Stimulated activated naive CD8-positive, alpha-beta T cell treated with anti-CD3 and anti-CD28 coated beads, Interleukin-15, Interleukin-2, amounts not matched to agents 100 ng/mL and 50 ng/mL, for 24 hours (primary cell): ENCODE results near the gene CENPS.
"Not testable (repeated sequence)": the region's sequence is repeated elsewhere in the genome, so short reads cannot be mapped to it uniquely, and the experiment has no call there.

Experiments
- H3K27ac Mint-ChIP-seq: one replicate; pipeline ENCODE4 v1.8.0; 2021; ENCODE audit warnings: mild to moderate bottlenecking, mixed read lengths
- H3K27me3 Mint-ChIP-seq: one replicate; pipeline ENCODE4 v1.8.0; 2021; ENCODE audit warnings: mixed read lengths
- H3K36me3 Mint-ChIP-seq: one replicate; pipeline ENCODE4 v1.8.0; 2021; ENCODE audit warnings: low read depth, mixed read lengths
- H3K4me1 Mint-ChIP-seq: one replicate; pipeline ENCODE4 v1.8.0; 2021; ENCODE audit warnings: low read depth, mixed read lengths
- H3K4me3 Mint-ChIP-seq: one replicate; pipeline ENCODE4 v1.8.0; 2021; ENCODE audit warnings: mild to moderate bottlenecking, mixed read lengths
- H3K9me3 Mint-ChIP-seq: one replicate; pipeline ENCODE4 v1.8.0; 2021; ENCODE audit warnings: mixed read lengths

CENPS gene

DNA sequence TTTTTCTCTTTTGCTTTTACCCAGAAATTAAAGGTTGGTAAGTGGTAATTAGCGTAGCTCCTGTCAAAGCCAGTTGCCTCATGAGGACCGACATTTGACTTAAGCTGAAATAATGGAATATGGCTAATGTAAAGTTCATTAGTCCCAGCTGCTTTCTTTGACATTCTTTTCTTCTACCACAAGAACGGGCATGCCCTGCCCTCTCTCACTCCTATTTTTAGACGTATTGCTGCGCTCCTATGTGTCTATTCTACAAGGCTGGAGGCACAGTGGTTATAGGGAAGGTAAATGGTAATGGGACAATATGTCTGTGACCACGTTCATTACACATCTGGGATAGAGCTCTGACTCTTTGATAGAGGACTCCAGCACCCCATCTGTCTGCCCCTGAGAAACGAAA, 26.4 kb downstream of the CENPS start:
- Mint-ChIP-seq H3K36me3 (peaks cover 38% of the 10 kb centered on the region), H3K9me3 (no peaks in the 10 kb centered on the region), H3K4me3 (no peak overlapping the region), H3K27me3 (no peaks in the 10 kb centered on the region), H3K27ac (no peak overlapping the region), H3K4me1 (peaks cover 3% of the 10 kb centered on the region)

- peaks cover 44% of the 10 kb centered on the region for H3K36me3 Mint-ChIP-seq
- H3K27me3 Mint-ChIP-seq, H3K4me1 Mint-ChIP-seq, H3K9me3 Mint-ChIP-seq, H3K27ac Mint-ChIP-seq, H3K4me3 Mint-ChIP-seq: not testable (repeated sequence)
Observed at GRCh38 chr1:10457462-10457861, 27.2 kb downstream of the CENPS start.

- Mint-ChIP-seq H3K27me3 (no peaks in the 10 kb centered on the region), H3K27ac (no peak overlapping the region), H3K4me3 (no peak overlapping the region), H3K36me3 (peaks cover 48% of the 10 kb centered on the region), H3K4me1 (peaks cover 3% of the 10 kb centered on the region), H3K9me3 (no peaks in the 10 kb centered on the region)
Observed at GRCh38 chr1:10457875-10458274, 27.6 kb downstream of the CENPS start.

DNA sequence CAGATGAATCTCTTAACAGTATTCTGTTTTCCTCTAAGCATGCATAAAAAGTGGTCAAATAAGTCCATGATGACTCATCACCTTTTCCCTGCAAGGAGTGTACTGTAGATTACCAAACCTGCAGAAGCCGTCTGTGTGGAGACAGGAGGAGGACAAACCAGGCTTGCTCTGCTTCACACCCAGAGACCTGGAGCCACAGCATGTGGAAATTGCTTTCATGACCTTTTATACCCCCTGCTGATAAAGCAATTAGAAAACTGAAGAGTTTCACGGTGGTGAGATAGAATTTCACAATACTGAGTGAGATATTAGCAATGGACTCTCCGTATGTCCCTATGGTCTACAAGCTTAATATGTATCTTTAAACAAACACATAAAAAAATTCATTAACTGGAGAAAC, 29.0 kb downstream of the CENPS start:
- peaks cover 57% of the 10 kb centered on the region for H3K36me3 Mint-ChIP-seq
- H3K4me3 Mint-ChIP-seq = no peak overlapping the region
- no peaks in the 10 kb centered on the region for H3K9me3 Mint-ChIP-seq
- H3K27me3 Mint-ChIP-seq = no peaks in the 10 kb centered on the region
- no peak overlapping the region for H3K27ac Mint-ChIP-seq
- H3K4me1 Mint-ChIP-seq = peaks cover 3% of the 10 kb centered on the region

DNA sequence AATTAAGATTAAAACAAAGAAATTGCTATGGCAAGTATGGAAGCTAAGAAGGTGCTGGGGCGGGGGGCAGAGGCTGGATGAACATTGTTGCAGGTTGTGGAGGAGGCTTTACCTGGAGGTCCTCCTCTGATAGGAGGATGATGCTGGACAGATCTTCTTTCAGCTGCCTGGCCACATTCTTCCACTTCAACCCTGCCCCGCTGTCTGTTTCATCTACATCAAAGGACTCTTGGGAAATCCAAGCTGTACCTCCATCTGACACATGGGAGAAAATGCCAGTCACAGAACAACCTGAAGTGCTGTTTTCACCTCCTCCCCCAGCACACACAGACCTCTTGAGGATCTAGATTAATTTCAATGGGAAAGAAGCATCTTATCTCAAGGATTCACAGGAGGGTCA, 36.8 kb downstream of the CENPS start:
- no peaks in the 10 kb centered on the region for H3K27me3 Mint-ChIP-seq
- peaks cover 12% of the 10 kb centered on the region for H3K4me1 Mint-ChIP-seq
- no peak overlapping the region for H3K27ac Mint-ChIP-seq
- H3K4me3 Mint-ChIP-seq = no peak overlapping the region
- no peaks in the 10 kb centered on the region for H3K9me3 Mint-ChIP-seq
- peaks cover 63% of the 10 kb centered on the region for H3K36me3 Mint-ChIP-seq

DNA sequence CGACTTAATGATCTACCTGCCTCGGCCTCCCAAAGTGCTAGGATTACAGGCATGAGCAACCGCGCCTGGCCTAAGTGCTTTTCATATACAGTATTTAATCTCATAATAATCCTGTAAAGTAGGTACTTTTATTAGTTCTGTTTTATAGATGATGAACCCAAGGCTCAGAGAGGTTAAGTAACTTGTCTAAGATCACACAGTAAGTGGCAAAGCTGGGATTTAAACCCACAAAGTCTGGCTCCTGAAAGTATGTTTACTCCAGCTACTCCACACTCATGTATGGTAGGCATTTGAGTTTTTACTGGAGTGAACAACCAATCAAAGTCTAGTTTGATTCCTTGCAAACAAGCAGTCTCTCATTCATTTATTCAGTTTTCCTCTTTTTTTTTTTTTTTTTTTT, 39.8 kb downstream of the CENPS start:
- H3K27ac Mint-ChIP-seq = no peak overlapping the region
- H3K9me3 Mint-ChIP-seq = no peaks in the 10 kb centered on the region
- no peak overlapping the region for H3K4me3 Mint-ChIP-seq
- H3K4me1 Mint-ChIP-seq = peaks cover 34% of the 10 kb centered on the region
- H3K27me3 Mint-ChIP-seq = no peaks in the 10 kb centered on the region
- H3K36me3 Mint-ChIP-seq = peaks cover 38% of the 10 kb centered on the region

- Mint-ChIP-seq H3K27me3 (no peaks in the 10 kb centered on the region), H3K36me3 (peaks cover 33% of the 10 kb centered on the region), H3K9me3 (no peaks in the 10 kb centered on the region), H3K27ac (peak overlapping the region; percentile 96), H3K4me1 (peaks cover 47% of the 10 kb centered on the region), H3K4me3 (peak overlapping the region; percentile 96)
Observed at GRCh38 chr1:10471411-10472219, 41.4 kb downstream of the CENPS start.

DNA sequence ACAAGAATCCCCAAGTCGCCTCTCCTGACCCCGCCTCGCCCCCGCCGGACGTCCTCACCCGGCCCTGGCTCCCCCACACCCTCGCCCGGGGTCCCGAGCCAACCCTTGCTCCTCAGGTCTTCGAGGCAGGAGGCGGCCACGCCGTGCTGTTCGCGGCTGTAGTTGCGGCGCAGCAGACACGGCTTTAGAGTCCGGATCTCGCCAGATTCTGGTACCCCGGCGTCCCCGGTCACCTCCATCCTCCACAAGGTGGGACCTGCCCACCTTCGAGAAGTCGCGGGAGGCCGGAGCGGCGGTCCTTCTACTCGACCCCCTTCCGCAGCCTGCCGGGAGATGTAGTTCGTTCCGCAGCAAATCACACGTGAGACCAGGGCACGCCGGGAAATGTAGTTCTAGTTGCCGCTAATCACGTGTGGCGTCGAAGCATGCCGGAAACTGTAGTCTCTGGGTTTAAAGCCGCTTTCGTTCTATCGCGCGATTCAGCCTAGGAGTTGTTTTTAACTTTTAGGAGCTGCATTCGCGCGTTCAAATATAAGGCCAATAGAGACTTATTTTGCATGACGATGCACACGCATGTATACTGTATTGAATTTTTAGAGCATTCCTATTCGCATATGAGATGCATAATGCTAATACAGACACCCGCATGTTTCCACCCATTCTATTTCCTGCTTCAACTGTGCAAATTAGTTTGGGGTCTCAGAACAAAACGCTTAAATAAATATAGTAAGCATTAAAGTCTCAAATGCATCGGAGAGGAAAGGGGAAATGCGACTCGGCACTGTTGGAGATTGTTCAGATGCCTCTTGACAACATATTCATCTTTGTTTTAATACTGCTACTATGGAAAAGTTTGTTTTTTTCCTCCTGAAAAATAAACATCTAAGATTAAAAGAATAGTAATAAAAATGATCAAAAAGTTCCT, 42.2 kb downstream of the CENPS start, which contains the start of gene DFFA:
DFFA (minus strand) TSS at position 310 of the 925 bp plus-strand sequence; CDS start at position 239, 71 bp downstream.
- no peaks in the 10 kb centered on the region for H3K9me3 Mint-ChIP-seq
- peaks cover 28% of the 10 kb centered on the region for H3K36me3 Mint-ChIP-seq
- peak within 1 kb of the TSS; percentile 96 for H3K4me3 Mint-ChIP-seq
- no peaks in the 10 kb centered on the region for H3K27me3 Mint-ChIP-seq
- peak within 1 kb of the TSS; percentile 96 for H3K27ac Mint-ChIP-seq
- peaks cover 50% of the 10 kb centered on the region for H3K4me1 Mint-ChIP-seq

DNA sequence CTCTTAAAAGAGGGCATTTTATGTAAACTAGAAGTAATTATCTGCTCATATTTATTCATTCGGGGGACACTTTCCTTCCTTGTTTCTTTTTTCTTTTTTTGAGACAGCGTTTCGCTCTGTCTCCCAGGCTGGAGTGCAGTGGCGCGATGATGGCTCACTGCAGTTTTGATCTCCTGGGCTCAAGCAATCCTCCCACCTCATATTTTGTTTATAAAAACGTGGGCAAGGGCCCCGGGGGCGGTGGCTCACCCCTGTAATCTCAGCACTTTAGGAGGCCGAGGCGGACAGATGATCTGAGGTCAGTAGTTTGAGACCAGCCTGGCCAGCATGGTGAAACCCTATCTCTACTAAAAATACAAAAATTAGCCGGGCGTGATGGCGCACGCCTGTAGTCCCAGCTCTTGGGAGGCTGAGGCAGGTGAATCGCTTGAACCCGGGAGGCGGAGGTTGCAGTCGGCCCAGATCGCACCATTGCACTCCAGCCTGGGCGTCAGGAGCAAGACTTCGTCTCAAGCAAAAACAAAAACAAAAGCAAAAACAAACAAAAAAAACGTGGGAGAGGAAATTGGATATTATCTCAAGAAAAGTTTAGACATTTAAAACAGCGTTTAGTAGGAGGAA, 43.0 kb downstream of the CENPS start:
- H3K9me3 Mint-ChIP-seq = no peaks in the 10 kb centered on the region
- peak overlapping the region; percentile 36 for H3K27ac Mint-ChIP-seq
- peak overlapping the region; percentile 96 for H3K4me3 Mint-ChIP-seq
- H3K4me1 Mint-ChIP-seq = peaks cover 50% of the 10 kb centered on the region
- no peaks in the 10 kb centered on the region for H3K27me3 Mint-ChIP-seq
- H3K36me3 Mint-ChIP-seq = peaks cover 20% of the 10 kb centered on the region

DNA sequence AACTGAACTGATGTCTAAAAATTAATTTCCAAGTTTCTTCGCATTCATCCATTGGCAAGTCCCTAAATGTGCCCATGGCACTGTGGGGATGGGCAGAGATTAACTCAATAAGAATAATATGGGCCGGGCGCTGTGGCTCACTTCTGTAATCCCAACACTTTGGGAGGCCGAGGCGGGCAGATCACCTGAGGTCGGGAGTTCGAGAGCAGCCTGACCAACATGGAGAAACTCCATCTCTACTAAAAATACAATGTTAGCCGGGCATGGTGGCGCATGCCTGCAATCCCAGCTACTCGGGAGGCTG, 44.0 kb downstream of the CENPS start:
- not testable (repeated sequence) for H3K9me3 Mint-ChIP-seq, H3K27me3 Mint-ChIP-seq
- peak overlapping the region; percentile 79 for H3K27ac Mint-ChIP-seq
- H3K4me3 Mint-ChIP-seq = peak overlapping the region; percentile 97
- H3K36me3 Mint-ChIP-seq = peaks cover 10% of the 10 kb centered on the region
- peaks cover 47% of the 10 kb centered on the region for H3K4me1 Mint-ChIP-seq

GRCh38 chr1:10474613-10475507, 44.6 kb downstream of the CENPS start, which contains the start of gene PEX14:
TSS of gene PEX14 (plus strand) at chr1:10474950. CDS start at chr1:10474967, 17 bp downstream.
- Mint-ChIP-seq H3K27ac (peak within 1 kb of the TSS; percentile 86), H3K4me1 (peaks cover 47% of the 10 kb centered on the region), H3K36me3 (peaks cover 12% of the 10 kb centered on the region), H3K27me3 (no peaks in the 10 kb centered on the region), H3K4me3 (peak within 1 kb of the TSS; percentile 97), H3K9me3 (no peaks in the 10 kb centered on the region)

DNA sequence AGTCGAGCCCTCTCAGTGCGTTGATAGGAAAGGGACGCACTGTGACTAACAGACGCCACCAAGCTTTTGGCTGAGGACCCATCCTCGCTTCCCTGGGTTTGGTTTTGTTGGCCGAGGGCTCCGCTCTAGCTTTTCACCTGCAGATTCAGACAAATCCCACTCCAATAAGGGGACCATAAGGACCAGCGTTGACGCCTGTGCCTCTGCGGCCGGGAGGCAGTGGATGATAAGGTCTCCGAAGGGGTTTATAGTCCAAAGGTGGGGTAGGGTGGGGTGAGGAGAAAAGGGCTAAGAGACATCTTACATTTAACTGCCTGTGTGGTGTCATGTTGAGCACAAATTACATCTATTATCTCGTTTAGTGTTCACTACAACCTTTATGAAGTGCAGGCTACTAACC, 45.3 kb downstream of the CENPS start:
- Mint-ChIP-seq H3K9me3 (no peaks in the 10 kb centered on the region), H3K36me3 (peaks cover 8% of the 10 kb centered on the region), H3K27me3 (no peaks in the 10 kb centered on the region), H3K4me3 (peak overlapping the region; percentile 97), H3K4me1 (peaks cover 47% of the 10 kb centered on the region), H3K27ac (peak overlapping the region; percentile 86)

DNA sequence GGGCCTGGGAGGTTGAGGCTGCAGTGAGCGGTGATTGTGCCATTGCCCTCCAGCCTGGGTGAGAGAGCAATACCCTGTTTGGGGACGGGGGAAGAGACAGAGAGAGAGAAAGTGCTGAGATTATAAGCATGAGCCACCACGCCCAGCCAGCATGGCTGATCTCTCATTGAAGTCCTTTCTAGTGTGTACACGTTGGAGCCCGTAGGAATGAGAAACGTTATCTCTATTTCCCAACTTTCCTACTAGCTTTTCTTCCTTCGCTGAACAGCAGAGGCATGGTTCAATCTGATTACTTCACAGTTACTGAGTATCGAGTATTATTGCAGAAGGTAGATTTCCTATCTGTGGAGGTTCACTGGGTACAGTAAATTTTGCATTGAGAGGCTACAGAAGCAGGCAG, 49.1 kb downstream of the CENPS start:
- Mint-ChIP-seq H3K4me1 (peaks cover 21% of the 10 kb centered on the region), H3K9me3 (no peaks in the 10 kb centered on the region), H3K36me3 (peaks cover 4% of the 10 kb centered on the region), H3K27me3 (no peaks in the 10 kb centered on the region), H3K27ac (no peak overlapping the region), H3K4me3 (no peak overlapping the region)

DNA sequence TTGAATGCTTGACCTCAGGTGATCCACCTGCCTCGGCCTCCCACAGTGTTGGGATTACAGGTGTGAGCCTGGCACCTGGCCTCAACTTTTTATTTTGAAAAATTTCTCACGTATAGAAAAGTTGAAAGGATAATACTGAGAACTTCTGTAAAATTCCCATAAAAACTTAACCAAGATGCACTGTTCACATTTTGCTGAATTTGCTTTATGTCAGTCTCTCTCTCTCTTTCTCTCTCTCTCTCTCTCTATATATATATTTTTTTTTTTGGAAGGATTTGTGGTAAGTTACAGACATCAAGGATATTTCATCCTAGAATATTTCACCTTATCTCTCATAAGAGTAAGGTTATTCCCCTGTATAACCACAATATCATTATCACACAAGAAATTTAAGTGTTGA, 50.4 kb downstream of the CENPS start:
- Mint-ChIP-seq H3K27me3 (no peaks in the 10 kb centered on the region), H3K27ac (no peak overlapping the region), H3K9me3 (no peaks in the 10 kb centered on the region), H3K4me1 (peaks cover 20% of the 10 kb centered on the region), H3K36me3 (peaks cover 12% of the 10 kb centered on the region), H3K4me3 (no peak overlapping the region)
